GM12873 (cell line): ENCODE results near the gene C1orf50.

Source experiments
- TF ChIP-seq, protein P1 (sequence below): IDR thresholded peaks from 2 replicates; pipeline ENCODE4 v1.5.1; 2012; ENCODE audit warnings: low read depth, mild to moderate bottlenecking, moderate library complexity, low read length, control low read depth; ENCODE audit not compliant: insufficient read depth; ENCODE audit errors: missing control alignments

The C1orf50 gene

DNA sequence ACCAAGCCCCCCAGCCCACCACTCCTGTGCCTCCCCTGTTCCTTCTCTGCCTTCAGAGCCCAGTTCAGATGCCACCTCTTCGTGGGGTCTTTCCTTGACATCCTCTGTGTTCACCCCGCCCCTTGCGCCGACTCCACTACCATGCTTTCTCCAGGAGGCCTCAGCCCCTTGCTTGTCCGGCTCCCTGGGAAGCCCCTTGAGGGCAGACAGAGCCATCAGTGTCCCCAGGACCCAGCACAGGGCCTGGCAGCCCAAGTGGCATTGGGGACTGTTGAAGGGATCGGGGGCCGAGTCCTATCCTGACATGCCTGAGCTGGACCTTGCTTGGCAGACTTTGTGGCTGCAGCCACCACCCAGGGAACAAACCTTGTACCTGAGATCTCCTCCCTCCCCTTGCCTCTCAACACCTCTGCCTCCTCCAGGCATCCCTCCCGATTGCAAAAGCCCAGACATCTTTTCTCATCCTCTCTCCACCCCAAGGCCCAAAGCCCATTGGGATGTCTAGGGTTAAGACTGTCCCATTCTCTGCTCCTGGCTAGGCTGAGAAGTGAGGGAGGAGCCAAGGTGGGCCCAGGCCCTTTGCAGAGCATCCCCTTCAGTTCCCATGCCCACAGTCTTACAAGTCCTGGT is 30.4 kb upstream of the C1orf50 start:
- TF ChIP-seq, protein P1, sequence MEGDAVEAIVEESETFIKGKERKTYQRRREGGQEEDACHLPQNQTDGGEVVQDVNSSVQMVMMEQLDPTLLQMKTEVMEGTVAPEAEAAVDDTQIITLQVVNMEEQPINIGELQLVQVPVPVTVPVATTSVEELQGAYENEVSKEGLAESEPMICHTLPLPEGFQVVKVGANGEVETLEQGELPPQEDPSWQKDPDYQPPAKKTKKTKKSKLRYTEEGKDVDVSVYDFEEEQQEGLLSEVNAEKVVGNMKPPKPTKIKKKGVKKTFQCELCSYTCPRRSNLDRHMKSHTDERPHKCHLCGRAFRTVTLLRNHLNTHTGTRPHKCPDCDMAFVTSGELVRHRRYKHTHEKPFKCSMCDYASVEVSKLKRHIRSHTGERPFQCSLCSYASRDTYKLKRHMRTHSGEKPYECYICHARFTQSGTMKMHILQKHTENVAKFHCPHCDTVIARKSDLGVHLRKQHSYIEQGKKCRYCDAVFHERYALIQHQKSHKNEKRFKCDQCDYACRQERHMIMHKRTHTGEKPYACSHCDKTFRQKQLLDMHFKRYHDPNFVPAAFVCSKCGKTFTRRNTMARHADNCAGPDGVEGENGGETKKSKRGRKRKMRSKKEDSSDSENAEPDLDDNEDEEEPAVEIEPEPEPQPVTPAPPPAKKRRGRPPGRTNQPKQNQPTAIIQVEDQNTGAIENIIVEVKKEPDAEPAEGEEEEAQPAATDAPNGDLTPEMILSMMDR, result no peak

DNA sequence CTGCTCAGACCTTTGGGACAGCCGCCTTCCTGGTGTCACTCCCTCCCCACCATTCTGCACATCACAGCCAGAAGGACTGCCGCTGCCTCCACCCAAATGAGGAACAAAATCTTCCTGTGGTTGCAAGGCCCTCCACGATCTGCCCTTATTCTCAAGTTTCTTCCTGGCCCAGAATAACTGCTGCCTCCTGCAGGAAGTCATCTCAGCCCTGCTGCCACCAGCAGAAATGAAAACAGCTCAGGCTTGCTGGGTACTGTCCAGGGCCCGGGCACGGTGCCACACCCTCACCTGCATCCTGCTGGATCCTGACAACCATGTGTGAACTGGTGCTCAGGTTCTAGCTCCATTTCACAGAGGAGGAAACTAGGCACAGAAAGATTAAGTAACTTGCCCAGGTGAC is 29.8 kb upstream of the C1orf50 start:
- TF ChIP-seq, protein P1, result peak; percentile 19

DNA sequence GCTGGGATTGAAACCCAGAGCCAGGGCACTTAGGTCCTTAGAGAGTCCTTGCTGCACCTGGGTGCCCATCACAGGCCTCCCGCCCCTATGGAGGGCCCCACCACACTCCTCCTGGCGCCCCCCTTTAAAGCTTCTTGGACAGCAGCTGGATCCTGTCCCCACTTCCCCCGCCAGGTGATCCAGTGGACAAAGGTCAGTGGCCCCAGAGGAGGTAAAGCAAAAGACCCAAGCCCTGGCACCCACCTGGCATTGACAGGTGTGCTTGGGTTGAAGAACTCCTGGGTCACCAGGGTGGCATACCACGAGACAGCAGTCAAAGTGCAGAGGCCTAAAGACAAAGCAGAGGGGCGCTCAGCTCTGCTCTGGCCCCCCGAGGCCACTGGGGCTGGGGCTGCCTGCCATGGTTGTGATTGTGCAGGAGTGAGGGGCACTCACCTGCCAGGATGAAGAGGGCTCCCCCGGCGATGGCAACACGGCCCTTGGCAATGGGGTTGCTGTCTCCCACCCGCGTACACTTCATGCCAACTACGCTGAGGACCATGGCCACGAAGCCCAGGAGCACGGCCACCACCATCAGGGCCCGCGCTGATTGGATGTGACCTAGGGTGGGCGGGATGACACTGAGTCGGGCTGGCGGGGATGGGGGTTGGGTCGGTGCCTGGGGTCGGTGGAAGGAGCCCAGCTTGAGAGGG is 28.9 kb upstream of the C1orf50 start:
- TF ChIP-seq, protein P1, result no peak

DNA sequence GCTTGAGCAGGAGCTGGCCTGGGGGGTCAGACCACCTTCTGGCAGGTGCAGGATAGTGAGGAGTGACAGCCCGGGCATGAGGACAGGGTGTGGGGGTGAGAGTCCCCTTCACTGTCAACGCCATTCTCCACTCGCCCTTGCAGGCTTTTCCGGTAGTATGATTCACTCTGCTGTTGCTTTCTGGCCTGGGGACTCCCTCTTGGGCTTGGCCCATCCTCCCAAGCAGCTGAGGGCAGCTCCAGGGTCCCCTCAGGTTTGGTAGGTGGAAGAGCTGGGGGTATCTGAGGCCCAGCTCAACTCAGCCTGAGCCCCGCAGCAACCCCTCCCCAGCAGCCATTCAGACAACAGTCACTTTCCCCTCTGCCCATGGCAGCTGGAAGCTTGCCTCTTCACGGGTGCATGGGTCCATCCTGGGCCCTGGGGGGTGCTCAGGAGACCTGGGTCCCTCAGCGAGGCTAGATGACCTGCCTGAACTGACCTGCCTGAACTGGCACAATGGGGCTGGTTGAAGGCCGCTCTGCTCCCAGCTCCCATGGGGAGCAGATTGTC is 28.3 kb upstream of the C1orf50 start:
- TF ChIP-seq, protein P1, result no peak

DNA sequence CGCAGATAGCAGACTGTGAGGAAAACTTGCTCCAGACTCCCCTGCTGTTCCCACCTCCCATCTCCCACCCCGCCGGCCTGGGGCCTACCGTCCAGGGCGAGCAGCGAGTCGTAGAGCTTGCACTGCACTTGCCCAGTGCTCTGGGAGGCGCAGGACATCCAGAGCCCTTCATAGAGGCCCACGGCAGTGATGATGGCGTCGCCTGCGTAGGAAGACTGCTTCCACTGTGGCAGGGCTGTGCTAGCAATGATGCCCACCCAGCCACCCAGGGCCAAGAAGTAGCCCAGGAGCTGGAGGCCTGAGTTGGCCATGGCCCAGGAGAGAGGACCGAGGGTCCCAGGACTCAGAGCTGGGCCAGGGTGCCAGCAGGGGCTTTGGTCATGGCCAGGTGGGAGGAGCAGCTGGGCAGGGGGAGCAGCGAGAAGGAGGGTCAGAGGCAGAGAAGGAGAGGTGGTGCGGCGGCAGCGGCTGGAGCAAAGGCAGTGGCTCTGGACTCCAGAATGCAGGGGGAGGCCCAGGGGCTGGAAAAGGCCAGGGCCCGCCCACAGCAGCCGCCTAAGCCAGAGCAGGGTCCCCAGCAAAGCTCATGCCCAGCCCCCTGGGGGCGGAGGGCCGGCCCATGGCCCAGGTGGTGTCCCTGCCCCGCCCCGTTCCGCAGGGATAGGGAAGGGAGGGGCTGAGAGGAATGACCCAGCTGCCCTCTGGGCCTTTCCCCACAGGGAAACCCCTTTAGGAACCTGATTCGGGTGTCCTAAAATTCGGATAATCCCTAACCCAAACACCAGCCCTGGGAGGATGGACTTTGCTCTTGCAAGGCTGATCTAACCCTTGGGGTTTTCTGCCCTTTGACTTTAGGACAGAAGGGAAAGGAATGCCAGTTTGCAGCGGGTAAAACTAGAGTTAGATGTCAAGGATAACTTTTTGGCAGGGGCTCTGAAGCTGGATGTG is 27.0 kb upstream of the C1orf50 start, which contains the start of gene CLDN19:
TSS of gene CLDN19 (minus strand) at position 484 of the 948 bp plus-strand sequence. CDS start at position 311, 173 bp downstream.
- TF ChIP-seq, protein P1, result no peak

DNA sequence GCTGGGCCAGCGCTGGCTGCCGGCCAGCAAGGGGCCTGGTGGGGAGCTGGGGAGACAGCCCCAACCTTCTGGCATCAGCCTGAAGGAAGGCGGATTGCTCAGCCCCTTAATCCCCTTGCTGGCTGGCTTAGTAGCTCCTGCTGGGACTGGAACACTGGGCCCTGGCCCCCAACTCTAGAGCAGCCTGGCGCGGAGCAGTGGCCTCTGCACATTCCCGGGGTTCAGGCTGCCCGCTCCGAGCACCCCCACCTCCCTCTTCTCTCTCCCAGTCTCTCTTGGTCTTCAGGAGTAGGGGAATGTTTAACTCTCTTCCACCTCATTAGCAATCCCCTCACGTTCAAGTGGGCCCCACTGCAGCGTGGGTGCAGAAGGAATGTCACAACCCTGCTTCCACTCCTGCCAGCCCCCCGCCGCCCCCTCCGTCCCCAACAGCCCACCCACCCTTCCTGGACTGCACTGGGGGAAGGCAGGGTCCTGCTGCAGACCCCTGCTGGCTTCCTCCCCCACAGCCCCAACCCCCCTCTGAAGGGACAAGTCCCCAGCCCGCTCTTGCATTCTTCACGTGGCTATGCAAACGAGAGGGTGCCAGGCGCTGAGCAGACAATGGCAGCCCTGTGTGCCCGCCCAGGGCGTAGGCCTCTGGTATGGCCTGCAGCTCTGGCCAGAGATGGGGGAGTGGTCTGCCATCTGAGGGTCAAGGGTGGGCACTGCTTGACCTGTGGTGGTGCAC is 26.0 kb upstream of the C1orf50 start:
- TF ChIP-seq, protein P1, result no peak
